ENCODE measurements around the gene MCTP2.

Gene MCTP2

DNA sequence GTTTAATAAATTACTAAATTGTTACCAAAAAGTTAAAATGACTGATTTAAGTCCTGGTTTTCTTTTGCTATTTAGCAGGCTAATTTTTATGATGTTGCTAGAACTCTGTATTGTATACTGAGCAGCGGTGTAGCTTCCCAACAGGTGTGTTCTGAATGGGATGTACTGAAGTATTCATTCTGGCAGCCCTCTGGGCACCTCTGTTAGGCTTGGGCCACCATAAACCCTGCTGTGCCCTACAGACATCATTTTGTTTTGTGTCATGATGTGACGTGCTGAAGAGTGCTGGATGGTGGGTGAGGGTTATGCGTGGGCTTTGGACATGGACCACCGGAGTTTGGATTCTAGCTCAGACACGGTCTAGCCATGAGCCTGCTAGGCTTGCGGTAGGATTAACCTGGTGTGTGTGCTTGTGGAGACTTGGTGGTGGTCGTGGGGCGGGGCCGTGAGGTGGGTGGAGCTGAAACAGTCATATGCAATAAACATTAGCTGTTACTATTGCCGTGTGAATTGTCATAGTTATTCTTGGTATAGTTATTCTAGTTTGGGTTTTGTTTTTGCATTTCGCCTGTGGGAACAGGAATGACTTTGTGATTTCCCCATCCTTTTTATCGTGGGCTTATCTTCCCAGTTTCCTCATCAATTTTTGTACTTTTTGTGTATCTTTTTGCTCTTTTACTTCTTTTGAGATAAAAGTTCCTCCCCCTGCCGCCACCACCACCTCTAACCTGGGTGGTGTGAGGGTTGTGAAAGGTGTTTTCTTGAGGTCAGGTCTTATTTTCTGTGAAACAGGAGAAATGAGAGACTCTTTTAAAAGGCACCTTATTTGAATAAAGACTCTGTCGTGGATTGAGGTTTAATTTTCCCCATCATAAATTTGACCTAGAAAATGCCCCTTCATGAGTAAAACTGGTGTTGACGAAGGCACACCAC is 93.7 kb downstream of the MCTP2 start:
- Histone ChIP-seq H3K9me3 (ENCODE audit: control insufficient read depth, low read length) (no peaks in the 10 kb centered on the region), H3K4me1 (ENCODE audit: control insufficient read depth, insufficient read depth, low read length, poor library complexity, severe bottlenecking) (no peaks in the 10 kb centered on the region), H3K4me3 (ENCODE audit: extremely low read depth, insufficient read depth, low read length, poor library complexity, severe bottlenecking) (no peak overlapping the region), H3K36me3 (ENCODE audit: control insufficient read depth, insufficient read depth, low read length) (no peaks in the 10 kb centered on the region), H3K27ac (ENCODE audit: low read depth, low read length, severe bottlenecking) (no peak overlapping the region)
- 84 to 93% methylated on average over 5 to 7 of the region's 15 CpGs for WGBS, 2 experiments (ENCODE audit: insufficient coverage in 2 of 2)

DNA sequence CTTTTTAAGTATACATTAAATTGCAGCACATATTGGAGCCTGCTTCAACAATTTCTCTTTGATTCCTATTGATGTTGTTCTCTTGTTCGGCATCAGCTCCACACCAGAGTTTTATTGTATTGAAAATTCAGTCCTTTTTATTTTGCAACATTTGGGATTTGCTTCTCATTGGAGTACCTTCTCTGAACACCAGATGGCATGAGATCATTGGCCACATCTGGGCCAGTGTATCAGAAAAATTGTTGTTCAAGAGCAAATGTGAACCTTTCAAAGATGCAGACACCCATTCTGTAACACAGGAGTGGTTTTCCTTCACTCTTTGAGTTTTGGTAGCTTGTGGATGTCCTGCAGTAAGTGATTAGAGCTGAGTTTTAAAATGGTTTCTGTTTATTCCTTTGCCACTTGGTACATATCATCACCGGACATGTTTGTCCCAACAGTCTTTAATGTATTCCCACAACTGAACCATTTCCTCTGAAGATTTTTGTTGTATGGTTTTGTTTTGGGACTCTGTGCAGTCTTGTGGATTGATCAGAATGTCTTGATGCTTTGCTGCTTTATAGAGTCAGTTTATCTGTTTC is 96.1 kb downstream of the MCTP2 start:
- Histone ChIP-seq H3K4me1 (ENCODE audit: control insufficient read depth, insufficient read depth, low read length, poor library complexity, severe bottlenecking) (no peaks in the 10 kb centered on the region), H3K4me3 (ENCODE audit: extremely low read depth, insufficient read depth, low read length, poor library complexity, severe bottlenecking) (no peak overlapping the region), H3K27ac (ENCODE audit: low read depth, low read length, severe bottlenecking) (no peak overlapping the region), H3K9me3 (ENCODE audit: control insufficient read depth, low read length) (no peaks in the 10 kb centered on the region), H3K36me3 (ENCODE audit: control insufficient read depth, insufficient read depth, low read length) (no peaks in the 10 kb centered on the region)
- WGBS, 2 experiments (ENCODE audit: insufficient coverage in 2 of 2): 40% methylated on average over 1 of the region's 2 CpGs; no CpG with 5 or more reads in 1 of the 2 experiments

DNA sequence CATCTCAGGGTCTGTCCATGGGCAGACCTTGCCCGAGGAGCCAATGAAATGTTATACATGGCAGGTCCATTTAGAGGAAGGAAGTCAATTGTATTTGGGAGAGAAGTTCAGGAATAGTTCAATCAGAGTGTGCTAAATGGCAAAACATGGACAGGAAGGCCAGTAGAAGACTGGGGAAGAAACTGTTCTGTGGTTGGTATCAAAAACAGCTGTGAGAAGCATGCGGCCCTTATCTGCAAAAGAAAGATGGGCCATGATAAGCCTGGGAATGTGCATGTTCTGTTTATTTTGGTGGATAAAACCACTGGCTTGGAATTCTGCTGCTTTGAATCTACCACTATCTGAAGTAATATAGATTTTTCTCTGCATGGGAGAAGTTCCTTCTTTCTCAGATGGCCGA is 100.4 kb downstream of the MCTP2 start:
- no peak overlapping the region for H3K4me3 ChIP-seq (ENCODE audit: extremely low read depth, insufficient read depth, low read length, poor library complexity, severe bottlenecking)

DNA sequence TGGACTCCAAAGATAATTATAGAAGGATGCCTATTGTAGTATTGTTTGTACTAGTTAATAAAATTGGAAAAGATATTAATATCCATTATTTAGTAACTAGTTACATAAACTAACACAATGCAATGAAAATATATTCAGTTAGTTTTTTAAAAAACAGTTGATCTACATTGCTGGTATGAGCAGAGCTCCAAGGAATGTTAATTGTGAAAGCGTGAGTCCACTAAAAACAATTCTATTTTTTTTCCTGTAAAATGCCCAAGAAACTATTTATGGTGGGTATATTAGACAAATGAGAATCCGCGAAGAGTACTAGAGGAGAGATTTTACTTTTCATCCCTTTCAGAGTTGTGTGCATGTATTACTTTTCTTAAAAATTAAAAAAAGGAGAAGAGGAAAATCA is 104.3 kb downstream of the MCTP2 start:
- no CpG with 5 or more reads among the region's 3 CpGs for WGBS, 2 experiments (ENCODE audit: insufficient coverage in 2 of 2)
- Histone ChIP-seq H3K4me3 (ENCODE audit: extremely low read depth, insufficient read depth, low read length, poor library complexity, severe bottlenecking) (no peak overlapping the region), H3K9me3 (ENCODE audit: control insufficient read depth, low read length) (no peaks in the 10 kb centered on the region), H3K36me3 (ENCODE audit: control insufficient read depth, insufficient read depth, low read length) (no peaks in the 10 kb centered on the region), H3K4me1 (ENCODE audit: control insufficient read depth, insufficient read depth, low read length, poor library complexity, severe bottlenecking) (no peaks in the 10 kb centered on the region), H3K27ac (ENCODE audit: low read depth, low read length, severe bottlenecking) (no peak overlapping the region)

More for the DNA sequence above, 100.4 kb downstream of the MCTP2 start:
- Histone ChIP-seq H3K27ac (ENCODE audit: low read depth, low read length, severe bottlenecking) (no peak overlapping the region), H3K9me3 (ENCODE audit: control insufficient read depth, low read length) (no peaks in the 10 kb centered on the region), H3K36me3 (ENCODE audit: control insufficient read depth, insufficient read depth, low read length) (no peaks in the 10 kb centered on the region), H3K4me1 (ENCODE audit: control insufficient read depth, insufficient read depth, low read length, poor library complexity, severe bottlenecking) (no peaks in the 10 kb centered on the region)
- 81 to 100% methylated on average over 2 to 3 of the region's 3 CpGs for WGBS, 2 experiments (ENCODE audit: insufficient coverage in 2 of 2)

DNA sequence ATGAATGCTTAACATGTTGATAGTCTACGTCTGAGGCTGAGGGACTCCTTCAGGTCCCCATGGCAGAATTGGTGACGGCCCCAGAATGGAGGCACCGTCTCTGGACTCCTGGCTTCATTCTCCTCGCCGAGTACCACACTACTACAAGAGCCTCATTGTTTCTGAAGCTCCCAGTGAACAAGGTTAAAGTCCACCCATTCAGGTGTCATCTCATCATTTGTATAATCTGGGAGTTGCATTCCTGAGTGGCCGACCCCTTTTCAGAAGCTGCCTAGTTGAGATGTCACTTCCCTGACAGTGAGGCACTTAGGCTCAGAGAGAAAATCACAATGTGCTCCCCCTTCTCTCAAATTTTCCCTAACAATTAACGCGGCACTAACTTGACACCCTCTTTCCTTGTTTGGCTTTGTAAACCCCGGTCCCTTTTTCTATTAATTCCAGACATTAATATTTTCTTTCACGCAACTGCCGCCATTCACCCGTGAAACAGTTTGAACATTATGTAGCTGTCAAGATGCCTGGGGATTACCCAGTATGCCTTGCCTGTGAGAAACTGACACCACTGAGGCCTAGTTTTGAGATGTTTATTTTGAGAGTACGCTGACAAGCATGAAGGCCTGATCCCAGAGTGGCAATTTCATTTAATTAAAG is 105.6 kb downstream of the MCTP2 start:
- H3K27ac ChIP-seq (ENCODE audit: low read depth, low read length, severe bottlenecking): no peak overlapping the region
- no peaks in the 10 kb centered on the region for H3K9me3 ChIP-seq (ENCODE audit: control insufficient read depth, low read length)
- no peak overlapping the region for H3K4me3 ChIP-seq (ENCODE audit: extremely low read depth, insufficient read depth, low read length, poor library complexity, severe bottlenecking)
- 90% methylated on average over 6 to 13 of the region's 13 CpGs for WGBS, 2 experiments (ENCODE audit: insufficient coverage in 2 of 2)
- no peaks in the 10 kb centered on the region for H3K36me3 ChIP-seq (ENCODE audit: control insufficient read depth, insufficient read depth, low read length)
- no peaks in the 10 kb centered on the region for H3K4me1 ChIP-seq (ENCODE audit: control insufficient read depth, insufficient read depth, low read length, poor library complexity, severe bottlenecking)

DNA sequence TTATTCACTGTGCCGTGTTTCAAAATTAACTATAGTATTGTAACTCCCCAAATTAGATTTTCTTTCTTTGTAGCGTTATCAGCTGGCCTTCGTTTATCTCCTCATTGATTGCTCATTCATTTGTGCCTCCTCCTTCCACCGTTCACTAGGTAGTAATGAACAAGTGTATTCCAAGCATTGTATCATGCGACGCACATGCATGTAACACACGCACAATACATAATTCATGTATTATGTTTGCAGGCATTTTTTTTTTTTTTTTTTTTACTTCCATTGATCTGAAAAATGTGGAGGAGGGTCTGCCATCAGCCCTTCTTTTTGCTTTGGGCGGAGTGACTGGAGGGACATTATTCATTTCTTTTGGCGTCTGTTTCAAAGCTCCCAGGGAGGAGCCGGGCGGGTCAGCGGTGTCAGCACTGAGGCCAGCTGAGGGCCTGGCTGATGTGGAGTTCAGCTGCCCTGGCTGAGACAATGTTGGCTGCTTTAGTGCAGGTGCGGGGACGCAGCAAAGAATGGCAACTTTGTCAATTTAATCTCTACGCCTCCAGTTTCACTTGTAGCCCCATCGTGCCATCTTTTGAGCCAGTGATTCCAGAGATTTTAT is 107.0 kb downstream of the MCTP2 start:
- Histone ChIP-seq H3K36me3 (ENCODE audit: control insufficient read depth, insufficient read depth, low read length) (no peaks in the 10 kb centered on the region), H3K4me1 (ENCODE audit: control insufficient read depth, insufficient read depth, low read length, poor library complexity, severe bottlenecking) (no peaks in the 10 kb centered on the region), H3K4me3 (ENCODE audit: extremely low read depth, insufficient read depth, low read length, poor library complexity, severe bottlenecking) (no peak overlapping the region), H3K9me3 (ENCODE audit: control insufficient read depth, low read length) (no peaks in the 10 kb centered on the region), H3K27ac (ENCODE audit: low read depth, low read length, severe bottlenecking) (no peak overlapping the region)
- 85 to 91% methylated on average over 4 to 5 of the region's 16 CpGs for WGBS, 2 experiments (ENCODE audit: insufficient coverage in 2 of 2)

DNA sequence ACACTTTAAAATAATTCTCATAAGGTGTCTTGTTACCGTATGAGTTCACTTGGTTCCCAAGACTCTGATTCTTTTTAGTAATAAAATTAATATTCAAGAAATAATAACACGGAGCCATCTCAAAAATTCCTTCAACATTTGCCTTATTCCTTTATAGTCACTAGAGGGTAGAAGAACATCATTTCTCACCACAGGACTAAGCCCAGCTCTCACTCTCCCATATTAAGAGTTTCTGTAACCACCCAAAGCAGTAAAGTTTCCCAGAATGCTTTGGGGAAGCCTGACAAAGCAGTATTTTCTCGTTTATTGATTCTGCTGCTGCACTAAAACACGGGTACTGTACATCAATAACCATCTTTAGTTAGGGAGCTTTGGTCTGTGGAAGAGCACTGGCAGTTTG is 114.9 kb downstream of the MCTP2 start:
- H3K9me3 ChIP-seq (ENCODE audit: control insufficient read depth, low read length): no peaks in the 10 kb centered on the region
- H3K4me3 ChIP-seq (ENCODE audit: extremely low read depth, insufficient read depth, low read length, poor library complexity, severe bottlenecking): no peak overlapping the region
- no peaks in the 10 kb centered on the region for H3K36me3 ChIP-seq (ENCODE audit: control insufficient read depth, insufficient read depth, low read length)
- no peaks in the 10 kb centered on the region for H3K4me1 ChIP-seq (ENCODE audit: control insufficient read depth, insufficient read depth, low read length, poor library complexity, severe bottlenecking)
- no peak overlapping the region for H3K27ac ChIP-seq (ENCODE audit: low read depth, low read length, severe bottlenecking)
- 80 to 100% methylated on average over 1 to 2 of the region's 4 CpGs for whole genome bisulfite sequencing, 2 experiments (ENCODE audit: insufficient coverage in 2 of 2)

DNA sequence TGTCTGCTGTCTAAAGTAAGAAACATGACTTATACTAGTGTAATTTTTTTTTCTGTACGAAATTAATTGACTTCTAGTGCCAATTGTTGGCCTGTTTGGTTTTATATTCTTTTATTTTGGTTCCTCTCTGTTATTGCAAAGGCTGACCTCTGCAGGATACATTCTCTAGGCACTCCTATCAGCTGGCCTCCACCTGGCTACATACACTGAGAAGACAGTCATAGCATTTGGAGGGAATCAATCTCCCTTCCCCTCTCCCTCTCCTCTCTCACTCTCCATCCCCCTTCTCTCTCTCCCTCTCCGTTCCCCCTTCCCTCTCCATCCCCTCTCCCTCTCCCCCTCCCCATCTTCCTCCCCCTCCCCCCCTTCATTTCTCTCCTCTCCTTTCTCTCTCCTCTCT is 116.7 kb downstream of the MCTP2 start:
- H3K27ac ChIP-seq (ENCODE audit: low read depth, low read length, severe bottlenecking): no peak overlapping the region
- H3K4me1 ChIP-seq (ENCODE audit: control insufficient read depth, insufficient read depth, low read length, poor library complexity, severe bottlenecking): no peaks in the 10 kb centered on the region
- no peaks in the 10 kb centered on the region for H3K9me3 ChIP-seq (ENCODE audit: control insufficient read depth, low read length)
- WGBS, 2 experiments (ENCODE audit: insufficient coverage in 2 of 2): no CpG with 5 or more reads among the region's 2 CpGs
- no peak overlapping the region for H3K4me3 ChIP-seq (ENCODE audit: extremely low read depth, insufficient read depth, low read length, poor library complexity, severe bottlenecking)
- no peaks in the 10 kb centered on the region for H3K36me3 ChIP-seq (ENCODE audit: control insufficient read depth, insufficient read depth, low read length)

DNA sequence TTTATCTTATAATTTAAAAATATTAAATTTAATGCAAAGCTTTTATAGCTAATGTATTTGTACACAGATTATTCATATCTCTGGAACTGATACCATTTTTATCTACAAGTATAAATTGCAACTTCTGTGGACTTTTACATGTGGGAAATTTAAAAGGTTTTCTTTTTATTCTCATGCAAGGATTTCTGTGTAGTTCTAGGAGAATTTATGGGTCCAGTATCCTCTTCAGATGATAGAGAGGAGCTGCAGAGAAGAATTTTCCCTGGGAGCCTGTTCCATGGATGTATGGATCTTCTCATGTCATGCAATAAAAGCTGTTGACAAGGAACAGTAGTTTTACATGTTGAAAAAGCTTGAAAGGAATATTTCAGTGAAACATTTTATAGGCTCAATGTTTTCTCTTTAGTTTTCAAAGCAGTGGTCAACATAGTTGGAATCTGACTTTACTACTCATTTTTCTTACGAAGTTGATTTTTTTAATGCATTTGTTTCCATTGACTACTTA is 119.7 kb downstream of the MCTP2 start:
- no peaks in the 10 kb centered on the region for H3K36me3 ChIP-seq (ENCODE audit: control insufficient read depth, insufficient read depth, low read length)
- no peaks in the 10 kb centered on the region for H3K9me3 ChIP-seq (ENCODE audit: control insufficient read depth, low read length)
- no peaks in the 10 kb centered on the region for H3K4me1 ChIP-seq (ENCODE audit: control insufficient read depth, insufficient read depth, low read length, poor library complexity, severe bottlenecking)
- WGBS, 2 experiments (ENCODE audit: insufficient coverage in 2 of 2): no CpG with 5 or more reads among the region's 1 CpG
- no peak overlapping the region for H3K27ac ChIP-seq (ENCODE audit: low read depth, low read length, severe bottlenecking)
- no peak overlapping the region for H3K4me3 ChIP-seq (ENCODE audit: extremely low read depth, insufficient read depth, low read length, poor library complexity, severe bottlenecking)

DNA sequence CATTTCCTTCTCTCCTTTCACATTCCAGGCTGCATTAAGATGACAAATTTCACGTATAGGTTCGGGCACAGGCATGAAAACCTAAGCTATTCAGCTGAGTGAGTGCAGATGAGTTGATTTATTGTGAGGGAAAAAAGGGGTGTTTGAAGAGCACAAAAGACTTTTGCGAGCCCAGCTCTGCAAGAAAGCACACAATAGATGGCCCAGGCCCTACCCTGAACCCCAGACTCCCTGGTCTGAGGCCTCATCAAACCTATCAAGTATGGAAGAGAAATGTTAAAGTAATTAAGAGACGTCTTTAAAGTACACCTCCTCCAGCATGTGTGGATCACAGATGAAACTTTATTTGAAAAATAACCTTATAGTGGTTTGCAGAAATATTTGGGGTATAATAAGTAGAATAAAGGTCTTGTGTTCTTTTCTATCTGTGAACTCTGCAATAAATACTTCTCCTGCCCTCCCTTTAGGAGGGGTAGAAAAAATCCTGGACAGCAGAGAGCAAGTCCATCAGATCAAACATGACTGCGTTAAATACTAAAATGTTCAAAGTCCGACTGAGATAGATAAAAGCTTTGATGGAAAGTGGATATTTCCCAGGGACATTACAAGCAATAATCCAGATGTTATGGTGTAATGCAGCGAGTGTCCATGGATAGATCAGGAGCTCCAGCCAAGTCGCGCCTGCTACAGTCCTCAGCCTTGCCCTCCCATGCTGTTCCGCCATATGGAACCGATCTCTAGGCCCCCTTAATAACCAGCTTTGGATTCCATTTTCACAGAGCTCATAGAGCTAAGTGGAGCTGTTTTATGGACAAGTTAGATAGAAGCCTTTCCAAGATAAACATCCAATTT is 121.5 kb downstream of the MCTP2 start:
- no peaks in the 10 kb centered on the region for H3K9me3 ChIP-seq (ENCODE audit: control insufficient read depth, low read length)
- no peaks in the 10 kb centered on the region for H3K36me3 ChIP-seq (ENCODE audit: control insufficient read depth, insufficient read depth, low read length)
- H3K27ac ChIP-seq (ENCODE audit: low read depth, low read length, severe bottlenecking): no peak overlapping the region
- WGBS, 2 experiments (ENCODE audit: insufficient coverage in 2 of 2): 89 to 94% methylated on average over 2 to 7 of the region's 11 CpGs
- no peaks in the 10 kb centered on the region for H3K4me1 ChIP-seq (ENCODE audit: control insufficient read depth, insufficient read depth, low read length, poor library complexity, severe bottlenecking)
- H3K4me3 ChIP-seq (ENCODE audit: extremely low read depth, insufficient read depth, low read length, poor library complexity, severe bottlenecking): no peak overlapping the region

All from mesodermal cell (in vitro differentiated cells).